ENCODE data around the gene PIGZ. TPM values are rescaled to one million over a fixed set of nuclear protein-coding genes. Genes with fewer than 3 reads are reported as not detected.

The PIGZ gene
- total RNA-seq, 2 donors from 2014 or later = 3.4 to 6.4 TPM

DNA sequence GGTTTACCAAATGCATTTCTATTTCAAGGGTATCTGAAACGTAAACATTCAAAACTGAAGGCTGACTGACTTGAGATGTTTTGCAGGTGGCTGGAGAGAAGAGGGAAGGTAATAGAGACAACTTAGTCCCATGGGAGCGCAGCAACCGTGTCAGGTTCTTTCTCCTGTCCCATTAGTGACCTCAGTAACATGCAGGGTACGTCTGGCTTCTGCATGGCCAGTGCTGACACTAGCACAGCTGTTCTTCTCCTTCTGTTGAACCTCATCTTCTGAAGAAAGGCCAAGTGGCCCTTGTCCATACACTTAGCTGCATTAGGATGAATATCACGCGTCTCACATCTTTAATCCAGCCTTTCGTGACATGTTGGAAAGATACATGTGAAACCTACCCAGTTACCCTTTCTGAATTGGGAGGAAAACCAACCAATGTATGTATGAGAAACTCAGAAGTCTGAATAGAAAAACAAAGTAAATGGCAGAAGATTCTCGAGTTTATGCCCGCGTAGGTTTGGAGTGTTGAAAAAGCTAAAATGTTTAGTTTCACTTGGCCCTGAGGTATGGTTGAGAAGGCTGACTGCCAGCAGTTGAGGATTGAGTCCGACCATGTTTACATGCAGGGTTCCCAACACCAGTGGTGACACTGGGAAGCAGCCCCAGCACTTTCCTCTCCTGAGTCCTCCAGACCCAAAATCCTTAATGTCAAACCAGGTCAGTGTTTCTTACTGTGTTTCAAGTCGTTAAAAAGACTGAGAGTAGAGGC, 36.6 kb downstream of the PIGZ start:
- no peak for DNase-seq (ENCODE audit: low spot score)
- intact Hi-C loops (cut with DNase I) = no loop called here

DNA sequence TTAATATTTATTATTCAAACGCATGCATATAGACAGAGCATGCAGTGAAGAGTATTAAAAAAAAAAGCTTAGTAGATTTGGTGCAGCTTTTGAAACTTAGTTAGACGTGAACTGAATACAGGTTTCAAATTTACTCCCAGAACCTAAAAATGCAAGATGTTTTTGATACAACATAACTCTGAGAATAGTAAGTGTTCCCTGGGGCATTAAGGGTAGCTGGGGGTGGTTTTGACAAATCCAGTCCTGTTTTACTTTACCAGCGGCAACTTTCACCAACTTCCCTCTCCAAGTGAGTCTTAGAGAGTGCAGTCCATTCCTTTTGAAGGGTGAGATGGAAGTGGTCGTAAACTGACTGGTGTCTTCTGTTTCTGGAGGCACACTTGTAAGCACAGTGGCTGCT, 37.5 kb downstream of the PIGZ start:
- DNase-seq (ENCODE audit: low spot score) = no peak
- intact Hi-C loops (cut with DNase I) = no loop called here

- intact Hi-C loops (cut with DNase I) = no loop called here
- DNase-seq (ENCODE audit: low spot score) = no peak
Measured at GRCh38 chr3:196927571-196928453, 40.8 kb downstream of the PIGZ start.

GRCh38 chr3:196920733-196921132, 47.9 kb downstream of the PIGZ start:
- intact Hi-C loops (cut with DNase I) = no loop called here
- DNase-seq (ENCODE audit: low spot score) = no peak

DNA sequence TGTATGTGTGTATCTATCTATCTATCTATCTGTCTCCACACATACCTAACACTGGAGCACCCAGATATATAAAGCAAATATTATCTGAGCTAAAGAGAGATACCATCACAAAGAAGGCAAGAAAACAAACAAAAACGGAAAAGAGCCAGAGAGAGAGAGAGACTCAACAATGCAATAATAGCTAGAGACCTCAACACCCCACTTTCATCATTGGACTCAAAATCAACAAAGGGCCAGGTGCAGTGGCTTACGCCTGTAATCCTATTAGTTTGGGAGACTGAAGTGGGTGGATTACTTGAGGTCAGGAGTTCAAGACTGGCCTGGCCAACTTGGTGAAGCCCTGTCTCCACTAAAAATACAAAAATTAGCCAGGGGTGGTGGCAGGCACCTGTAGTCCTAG, 49.7 kb downstream of the PIGZ start:
- intact Hi-C loops (cut with DNase I) = no loop called here
- DNase-seq (ENCODE audit: low spot score) = no peak

DNA sequence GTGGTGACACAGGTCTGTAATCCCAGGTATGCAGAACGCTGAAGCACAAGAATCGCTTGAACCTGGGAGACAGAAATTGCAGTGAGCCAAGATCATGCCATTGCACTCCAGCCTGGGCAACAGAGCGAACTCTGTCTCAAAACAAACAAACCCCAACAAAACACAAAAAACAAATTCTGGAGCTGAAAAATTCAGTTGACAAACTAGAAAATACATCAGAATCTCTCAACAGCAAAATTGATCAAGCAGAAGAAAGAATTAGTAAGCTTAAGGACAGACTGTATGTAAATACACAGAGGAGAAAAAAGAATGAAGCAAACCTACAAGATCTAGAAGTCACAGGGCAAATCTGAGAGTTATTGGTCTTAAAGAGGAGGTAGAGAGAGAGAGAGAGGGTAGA, 51.6 kb downstream of the PIGZ start:
- intact Hi-C loops (cut with DNase I) = no loop called here
- DNase-seq (ENCODE audit: low spot score) = no peak

DNA sequence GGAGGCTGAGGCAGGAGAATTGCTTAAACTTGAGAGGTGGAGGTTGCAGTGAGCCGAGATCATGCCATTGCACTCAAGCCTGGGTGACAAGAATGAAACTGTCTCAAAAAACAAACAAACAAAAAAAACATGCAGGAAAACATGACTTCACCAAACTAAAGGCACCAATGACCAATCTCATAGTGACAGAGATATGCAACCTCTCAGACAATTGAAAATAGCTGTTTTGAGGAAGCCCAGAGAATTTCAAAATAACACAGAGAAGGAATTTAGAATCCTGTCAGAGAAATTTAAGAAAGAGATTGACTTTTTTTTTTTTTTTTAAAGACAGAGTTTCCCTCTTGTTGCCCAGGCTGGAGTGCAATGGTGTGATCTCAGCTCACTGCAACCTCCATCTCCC, 52.4 kb downstream of the PIGZ start:
- intact Hi-C loops (cut with DNase I) = no loop called here
- DNase-seq (ENCODE audit: low spot score) = no peak

- intact Hi-C loops (cut with DNase I) = no loop called here
- DNase-seq (ENCODE audit: low spot score) = no peak
Measured at GRCh38 chr3:196915375-196915774, 53.3 kb downstream of the PIGZ start.

- DNase-seq (ENCODE audit: low spot score) = no peak
- intact Hi-C loops (cut with DNase I) = no loop called here
Measured at GRCh38 chr3:196914866-196915265, 53.8 kb downstream of the PIGZ start.

- no peak for DNase-seq (ENCODE audit: low spot score)
- intact Hi-C loops (cut with DNase I) = no loop called here
Measured at GRCh38 chr3:196903740-196904139, 64.9 kb downstream of the PIGZ start.

DNA sequence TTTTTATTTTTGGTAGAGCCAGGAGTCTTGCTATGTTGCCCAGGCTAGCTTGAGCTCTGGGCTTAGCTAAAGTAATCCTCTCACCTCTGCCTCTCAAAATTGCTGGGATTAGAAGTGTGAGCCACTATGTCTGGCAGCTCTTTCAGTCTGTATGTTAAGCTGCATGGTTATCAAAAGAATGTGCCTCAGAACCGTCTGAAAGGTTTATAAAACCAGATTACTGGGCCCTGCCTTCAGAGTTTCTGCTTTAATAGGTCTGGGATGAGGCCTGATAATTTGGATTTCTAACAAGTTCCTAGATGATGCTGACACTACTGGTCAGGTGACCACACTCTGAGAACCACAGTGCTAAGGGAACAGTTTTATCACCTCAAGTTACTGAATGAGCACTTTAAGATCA, 66.3 kb downstream of the PIGZ start:
- DNase-seq (ENCODE audit: low spot score) = no peak
- intact Hi-C loops (cut with DNase I) = no loop called here

DNA sequence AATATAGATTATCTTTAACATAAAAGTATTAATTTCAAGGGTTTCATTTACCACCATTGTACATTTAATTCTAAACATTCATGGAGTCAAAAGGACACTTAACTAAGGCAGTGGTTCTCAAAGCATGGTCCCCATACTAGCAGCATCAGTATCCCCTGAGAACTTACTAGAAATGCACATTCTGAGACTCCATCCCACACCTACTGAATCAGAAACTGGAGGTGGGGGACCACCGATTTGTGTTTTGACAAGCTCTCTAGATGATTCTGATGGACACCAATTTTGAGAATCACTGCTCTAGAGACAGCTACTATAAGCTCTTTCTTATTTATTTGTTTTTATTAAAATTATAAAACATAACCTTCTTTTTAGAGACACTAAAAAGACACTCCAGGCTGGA, 66.9 kb downstream of the PIGZ start:
- intact Hi-C loops (cut with DNase I) = no loop called here
- DNase-seq (ENCODE audit: low spot score) = no peak

Other genes starting within 250 kb of the PIGZ start
- 10 to 100 TPM; 39.7 to 57.9 TPM for gene PAK2, start 229.0 kb downstream of the PIGZ start, total RNA-seq
- 10 to 100 TPM; 26.5 to 35.9 TPM for gene SENP5, start 100.9 kb downstream of the PIGZ start, total RNA-seq
- 10 to 100 TPM; 42.8 to 44.6 TPM for gene NCBP2, start 26.3 kb downstream of the PIGZ start, total RNA-seq
- gene MELTF, start 61.0 kb upstream of the PIGZ start, total RNA-seq = 10 to 100 TPM; 12.1 to 19.9 TPM